ENCODE results near the gene UST. TPM values are rescaled to one million over a fixed set of nuclear protein-coding genes. Genes with fewer than 3 reads are reported as not detected.
A peak's percentile ranks its signal among the peaks of the same experiment; 100 is the strongest.

UST gene
- total and polyA plus RNA-seq, 4 donors, result 8.4 to 21.5 (median 14.1) TPM

DNA sequence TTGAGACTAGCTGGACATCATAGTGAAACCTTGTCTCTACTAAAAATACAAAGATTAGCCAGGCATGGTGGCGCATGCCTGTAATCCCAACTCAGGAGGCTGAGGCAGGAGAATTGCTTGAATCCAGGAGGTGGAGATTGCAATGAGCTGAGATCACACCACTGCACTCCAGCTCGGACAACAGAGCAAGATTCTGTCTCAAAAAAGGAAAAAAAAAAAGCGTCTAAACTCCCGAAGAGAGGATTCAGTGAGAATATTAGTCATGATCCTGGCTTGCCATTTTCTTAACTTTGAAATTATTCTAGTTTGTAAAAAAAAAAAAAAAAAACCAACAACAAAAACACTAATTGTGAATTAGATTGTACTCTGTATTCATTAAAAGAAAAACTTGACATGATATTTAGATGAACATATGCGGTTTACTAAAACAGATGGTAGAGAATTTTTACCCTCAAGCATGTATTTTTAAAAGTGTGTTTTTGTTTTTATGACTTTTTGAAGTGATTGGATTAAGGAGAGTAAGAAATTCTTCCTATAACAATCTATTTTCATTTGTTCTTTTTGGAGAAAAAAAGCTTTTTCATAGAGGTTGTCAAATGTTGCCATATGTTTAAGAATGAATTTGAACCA, 80.7 kb downstream of the UST start:
- no peak overlapping the region for H3K4me3 ChIP-seq (ENCODE audit: low read length in 2 of 2)
- H3K27ac ChIP-seq (ENCODE audit: low read depth in 1 of 2, low read length in 2 of 2), result no peak overlapping the region
- ATAC-seq (ENCODE audit: low FRiP score) (no peak), DNase-seq (no peak)
- 74 to 77% methylated on average over 5 of the region's 5 CpGs for WGBS, 2 donors
- H3K9me3 ChIP-seq (ENCODE audit: control insufficient read depth, low read length), result no peaks in the 10 kb centered on the region
- H3K36me3 ChIP-seq (ENCODE audit: control insufficient read depth in 1 of 2, insufficient read depth in 2 of 2, low read length in 1 of 2), result no peaks in the 10 kb centered on the region
- intact Hi-C loops (cut with DNase I), result no loop called here
- no peaks in the 10 kb centered on the region for H3K27me3 ChIP-seq (ENCODE audit: control insufficient read depth in 1 of 2, insufficient read depth in 2 of 2, low read length in 1 of 2)
- H3K4me1 ChIP-seq (ENCODE audit: control insufficient read depth in 1 of 2, insufficient read depth in 2 of 2, low read length in 2 of 2), result no peaks in the 10 kb centered on the region

DNA sequence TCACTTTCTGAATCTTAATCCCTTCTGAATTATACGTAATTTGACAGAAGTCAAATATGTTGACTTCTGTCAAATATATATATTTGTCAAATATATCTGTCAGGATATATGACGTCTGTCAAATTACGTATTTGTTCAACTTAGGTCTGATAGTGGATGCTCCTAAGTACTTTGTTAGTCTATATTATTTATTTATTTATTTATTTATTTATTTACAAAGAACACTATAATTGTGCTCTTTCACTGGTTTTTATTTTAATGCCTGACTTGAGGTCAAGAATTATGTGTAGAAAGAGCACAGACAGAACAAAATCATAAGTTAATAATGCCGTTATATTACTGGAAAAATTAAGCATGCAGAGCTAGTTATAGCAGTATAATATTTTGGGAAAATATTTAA, 81.2 kb downstream of the UST start:
- Histone ChIP-seq H3K4me3 (ENCODE audit: low read length in 2 of 2) (no peak overlapping the region), H3K27ac (ENCODE audit: low read depth in 1 of 2, low read length in 2 of 2) (no peak overlapping the region), H3K27me3 (ENCODE audit: control insufficient read depth in 1 of 2, insufficient read depth in 2 of 2, low read length in 1 of 2) (no peaks in the 10 kb centered on the region), H3K36me3 (ENCODE audit: control insufficient read depth in 1 of 2, insufficient read depth in 2 of 2, low read length in 1 of 2) (no peaks in the 10 kb centered on the region), H3K4me1 (ENCODE audit: control insufficient read depth in 1 of 2, insufficient read depth in 2 of 2, low read length in 2 of 2) (no peaks in the 10 kb centered on the region), H3K9me3 (ENCODE audit: control insufficient read depth, low read length) (no peaks in the 10 kb centered on the region)
- intact Hi-C loops (cut with DNase I), result no loop called here
- DNase-seq, result no peak
- ATAC-seq (ENCODE audit: low FRiP score), result no peak
- WGBS, 2 donors, result 98% methylated on average over 4 of the region's 4 CpGs

DNA sequence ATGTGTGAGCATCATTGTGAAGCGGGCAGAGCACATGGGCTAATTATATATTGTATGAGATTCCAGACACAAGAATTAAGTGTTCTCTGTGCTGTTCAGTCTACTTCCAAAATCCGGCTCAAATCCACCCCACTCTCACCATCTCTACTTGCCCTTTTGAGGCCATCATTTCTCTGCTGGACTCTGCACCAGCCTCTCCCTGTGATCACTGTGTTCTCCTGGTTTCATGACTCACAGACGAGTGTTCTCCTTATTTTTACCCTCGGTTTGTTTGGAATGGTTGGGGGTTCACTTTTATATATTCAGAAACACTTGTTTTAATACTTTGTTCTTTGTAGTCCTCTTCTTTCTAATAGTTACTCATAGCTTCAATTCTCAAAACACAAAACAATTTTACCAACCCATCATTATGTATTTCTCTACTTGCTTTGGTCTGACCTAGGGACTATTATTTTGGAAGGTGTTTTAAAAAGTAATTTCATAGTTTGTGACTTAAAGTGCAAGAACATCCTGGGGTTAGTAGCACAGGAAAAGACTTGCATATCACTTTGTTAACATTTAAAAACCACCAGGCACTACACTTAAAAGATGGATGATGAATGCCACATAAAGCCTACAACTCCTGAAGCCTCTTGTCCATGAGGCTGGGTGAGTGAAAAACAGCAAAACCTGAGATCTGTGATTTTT, 82.7 kb downstream of the UST start:
- intact Hi-C loops (cut with DNase I), result no loop called here

DNA sequence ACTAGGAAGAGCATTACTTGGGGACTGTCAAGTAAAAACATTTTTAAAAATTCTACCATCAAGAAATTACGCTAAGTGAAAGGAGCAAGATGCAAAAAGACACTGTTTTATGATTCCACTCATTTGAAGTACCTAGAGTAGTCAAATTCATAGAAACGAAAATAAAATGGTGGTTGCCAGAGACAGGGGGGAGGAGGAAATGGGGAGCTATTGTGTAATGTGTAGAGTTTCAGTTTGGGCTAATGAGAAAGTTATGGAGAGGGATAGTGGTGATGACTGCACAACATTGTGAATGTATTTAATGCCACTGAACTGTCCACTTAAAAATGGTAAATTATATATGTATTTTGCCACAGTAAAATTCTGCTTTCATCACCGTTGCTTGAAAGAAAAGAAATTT, 83.8 kb downstream of the UST start:
- H3K36me3 ChIP-seq (ENCODE audit: control insufficient read depth in 1 of 2, insufficient read depth in 2 of 2, low read length in 1 of 2), result no peaks in the 10 kb centered on the region
- H3K27ac ChIP-seq (ENCODE audit: low read depth in 1 of 2, low read length in 2 of 2), result no peak overlapping the region
- DNase-seq (no peak), ATAC-seq (ENCODE audit: low FRiP score) (no peak)
- intact Hi-C loops (cut with DNase I), result no loop called here
- H3K27me3 ChIP-seq (ENCODE audit: control insufficient read depth in 1 of 2, insufficient read depth in 2 of 2, low read length in 1 of 2), result no peaks in the 10 kb centered on the region
- no peaks in the 10 kb centered on the region for H3K4me1 ChIP-seq (ENCODE audit: control insufficient read depth in 1 of 2, insufficient read depth in 2 of 2, low read length in 2 of 2)
- no peaks in the 10 kb centered on the region for H3K9me3 ChIP-seq (ENCODE audit: control insufficient read depth, low read length)
- 90 to 94% methylated on average over 3 of the region's 3 CpGs for WGBS, 2 donors
- H3K4me3 ChIP-seq (ENCODE audit: low read length in 2 of 2), result no peak overlapping the region

More for the DNA sequence above, 82.7 kb downstream of the UST start:
- Histone ChIP-seq H3K27ac (ENCODE audit: low read depth in 1 of 2, low read length in 2 of 2) (no peak overlapping the region), H3K4me3 (ENCODE audit: low read length in 2 of 2) (no peak overlapping the region), H3K27me3 (ENCODE audit: control insufficient read depth in 1 of 2, insufficient read depth in 2 of 2, low read length in 1 of 2) (no peaks in the 10 kb centered on the region), H3K9me3 (ENCODE audit: control insufficient read depth, low read length) (no peaks in the 10 kb centered on the region), H3K4me1 (ENCODE audit: control insufficient read depth in 1 of 2, insufficient read depth in 2 of 2, low read length in 2 of 2) (no peaks in the 10 kb centered on the region), H3K36me3 (ENCODE audit: control insufficient read depth in 1 of 2, insufficient read depth in 2 of 2, low read length in 1 of 2) (no peaks in the 10 kb centered on the region)
- DNase-seq (no peak), ATAC-seq (ENCODE audit: low FRiP score) (no peak)
- WGBS, 2 donors, result 71 to 79% methylated on average over 4 of the region's 4 CpGs

GRCh38 chr6:148831064-148831463, 84.2 kb downstream of the UST start:
- ATAC-seq (ENCODE audit: low FRiP score), result no peak
- intact Hi-C loops (cut with DNase I), result no loop called here

DNA sequence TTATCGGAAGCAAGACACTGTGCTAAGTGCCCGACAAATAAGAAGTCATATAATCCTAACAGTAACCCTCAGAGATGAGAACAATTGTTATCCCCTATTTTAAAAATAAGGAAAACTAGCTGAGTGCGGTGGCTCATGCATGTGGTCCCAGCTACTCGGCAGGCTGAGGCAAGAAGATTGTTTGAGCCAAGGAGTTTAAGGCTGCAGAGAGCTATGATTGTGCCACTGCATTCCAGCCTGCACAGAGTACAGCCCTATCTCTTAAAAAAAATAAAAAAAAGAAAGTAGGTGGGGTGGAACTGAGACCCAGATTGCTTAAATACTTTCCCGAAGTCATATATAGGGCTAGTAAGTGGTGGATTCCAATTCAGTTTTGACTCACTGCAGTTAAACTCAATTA, 84.7 kb downstream of the UST start:
- WGBS, 2 donors, result 17 to 22% methylated on average over 5 of the region's 5 CpGs

More at GRCh38 chr6:148831064-148831463, 84.2 kb downstream of the UST start:
- WGBS, 2 donors, result 73 to 75% methylated on average over 6 of the region's 6 CpGs
- Histone ChIP-seq H3K27ac (ENCODE audit: low read depth in 1 of 2, low read length in 2 of 2) (no peak overlapping the region), H3K4me3 (ENCODE audit: low read length in 2 of 2) (no peak overlapping the region), H3K27me3 (ENCODE audit: control insufficient read depth in 1 of 2, insufficient read depth in 2 of 2, low read length in 1 of 2) (no peaks in the 10 kb centered on the region), H3K36me3 (ENCODE audit: control insufficient read depth in 1 of 2, insufficient read depth in 2 of 2, low read length in 1 of 2) (no peaks in the 10 kb centered on the region), H3K4me1 (ENCODE audit: control insufficient read depth in 1 of 2, insufficient read depth in 2 of 2, low read length in 2 of 2) (no peaks in the 10 kb centered on the region), H3K9me3 (ENCODE audit: control insufficient read depth, low read length) (no peaks in the 10 kb centered on the region)
- no peak for DNase-seq

DNA sequence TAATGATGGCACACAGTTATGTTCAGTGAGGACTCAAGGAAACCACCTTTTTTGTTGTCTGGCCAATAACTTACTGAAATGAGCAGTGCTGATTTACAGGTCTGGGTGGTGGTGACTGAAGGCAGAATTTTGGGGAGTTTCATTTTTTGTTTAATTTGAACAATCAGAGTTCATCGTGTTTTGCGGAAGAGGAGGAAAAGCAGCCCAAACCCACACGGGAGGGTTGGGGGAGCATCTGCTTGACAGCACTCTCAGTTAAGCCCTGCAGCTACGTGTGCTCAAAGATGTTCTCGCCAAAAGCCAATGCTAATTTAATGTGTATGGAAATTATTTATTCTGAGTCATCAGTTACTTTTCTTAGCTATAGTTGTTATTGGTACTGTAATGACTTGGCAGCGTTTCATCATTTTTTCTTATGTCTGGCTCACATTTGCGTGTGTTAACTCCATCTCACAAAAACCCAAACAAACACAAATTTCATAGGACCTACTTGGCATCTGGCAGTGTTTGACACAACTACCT, 89.2 kb downstream of the UST start:
- WGBS, 2 donors, result 5 to 7% methylated on average over 7 of the region's 7 CpGs
- ATAC-seq (ENCODE audit: low FRiP score), result no peak
- Histone ChIP-seq H3K27me3 (ENCODE audit: control insufficient read depth in 1 of 2, insufficient read depth in 2 of 2, low read length in 1 of 2) (no peaks in the 10 kb centered on the region), H3K27ac (ENCODE audit: low read depth in 1 of 2, low read length in 2 of 2) (no peak overlapping the region), H3K4me3 (ENCODE audit: low read length in 2 of 2) (no peak overlapping the region), H3K4me1 (ENCODE audit: control insufficient read depth in 1 of 2, insufficient read depth in 2 of 2, low read length in 2 of 2) (no peaks in the 10 kb centered on the region), H3K36me3 (ENCODE audit: control insufficient read depth in 1 of 2, insufficient read depth in 2 of 2, low read length in 1 of 2) (no peaks in the 10 kb centered on the region), H3K9me3 (ENCODE audit: control insufficient read depth, low read length) (no peaks in the 10 kb centered on the region)
- DNase-seq, result no peak
- intact Hi-C loops (cut with DNase I), result no loop called here

More for the DNA sequence above, 84.7 kb downstream of the UST start:
- DNase-seq (no peak), ATAC-seq (ENCODE audit: low FRiP score) (peak; percentile 61)
- H3K9me3 ChIP-seq (ENCODE audit: control insufficient read depth, low read length), result no peaks in the 10 kb centered on the region
- intact Hi-C loops (cut with DNase I), result no loop called here
- H3K4me1 ChIP-seq (ENCODE audit: control insufficient read depth in 1 of 2, insufficient read depth in 2 of 2, low read length in 2 of 2), result no peaks in the 10 kb centered on the region
- H3K27me3 ChIP-seq (ENCODE audit: control insufficient read depth in 1 of 2, insufficient read depth in 2 of 2, low read length in 1 of 2), result no peaks in the 10 kb centered on the region
- H3K36me3 ChIP-seq (ENCODE audit: control insufficient read depth in 1 of 2, insufficient read depth in 2 of 2, low read length in 1 of 2), result no peaks in the 10 kb centered on the region
- no peak overlapping the region for H3K4me3 ChIP-seq (ENCODE audit: low read length in 2 of 2)
- no peak overlapping the region for H3K27ac ChIP-seq (ENCODE audit: low read depth in 1 of 2, low read length in 2 of 2)

DNA sequence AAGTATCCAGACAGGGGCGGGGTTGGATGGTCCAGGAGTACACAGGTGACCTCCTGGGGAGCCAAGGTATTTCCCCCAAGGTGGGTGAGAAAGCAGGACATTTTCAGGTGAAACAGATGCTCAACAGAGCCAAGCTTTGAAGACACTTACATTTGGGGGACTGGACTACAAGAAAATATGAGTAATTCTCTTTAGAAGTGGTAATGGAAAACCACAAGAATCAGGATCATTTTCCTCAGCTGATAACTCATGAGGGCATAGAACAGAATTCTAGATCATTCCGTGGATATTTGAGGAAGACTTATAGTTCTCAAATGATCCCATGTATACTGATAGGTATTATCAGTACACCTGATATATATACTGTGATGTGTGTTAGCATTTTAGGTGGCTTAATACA, 89.9 kb downstream of the UST start:
- H3K27ac ChIP-seq (ENCODE audit: low read depth in 1 of 2, low read length in 2 of 2), result no peak overlapping the region
- H3K4me1 ChIP-seq (ENCODE audit: control insufficient read depth in 1 of 2, insufficient read depth in 2 of 2, low read length in 2 of 2), result no peaks in the 10 kb centered on the region
- H3K9me3 ChIP-seq (ENCODE audit: control insufficient read depth, low read length), result no peaks in the 10 kb centered on the region
- ATAC-seq (ENCODE audit: low FRiP score) (no peak), DNase-seq (no peak)
- H3K27me3 ChIP-seq (ENCODE audit: control insufficient read depth in 1 of 2, insufficient read depth in 2 of 2, low read length in 1 of 2), result no peaks in the 10 kb centered on the region
- intact Hi-C loops (cut with DNase I), result no loop called here
- no peak overlapping the region for H3K4me3 ChIP-seq (ENCODE audit: low read length in 2 of 2)
- H3K36me3 ChIP-seq (ENCODE audit: control insufficient read depth in 1 of 2, insufficient read depth in 2 of 2, low read length in 1 of 2), result no peaks in the 10 kb centered on the region
- WGBS, 2 donors, result 89 to 95% methylated on average over 2 of the region's 2 CpGs

- no peaks in the 10 kb centered on the region for H3K27me3 ChIP-seq (ENCODE audit: control insufficient read depth in 1 of 2, insufficient read depth in 2 of 2, low read length in 1 of 2)
- no peaks in the 10 kb centered on the region for H3K4me1 ChIP-seq (ENCODE audit: control insufficient read depth in 1 of 2, insufficient read depth in 2 of 2, low read length in 2 of 2)
- H3K36me3 ChIP-seq (ENCODE audit: control insufficient read depth in 1 of 2, insufficient read depth in 2 of 2, low read length in 1 of 2), result no peaks in the 10 kb centered on the region
- no peaks in the 10 kb centered on the region for H3K9me3 ChIP-seq (ENCODE audit: control insufficient read depth, low read length)
- ATAC-seq (ENCODE audit: low FRiP score), result no peak
- no peak overlapping the region for H3K4me3 ChIP-seq (ENCODE audit: low read length in 2 of 2)
- no peak for DNase-seq
- no peak overlapping the region for H3K27ac ChIP-seq (ENCODE audit: low read depth in 1 of 2, low read length in 2 of 2)
- intact Hi-C loops (cut with DNase I), result no loop called here
- WGBS, 2 donors, result 85 to 88% methylated on average over 5 of the region's 5 CpGs
Observed at GRCh38 chr6:148837941-148838340, 91.1 kb downstream of the UST start.

Data from aorta (tissue), 5 donors.